ENCODE results near the gene ADAD2.

The ADAD2 gene

GRCh38 chr16:84144859-84145639, 45.9 kb upstream of the ADAD2 start, which contains the start of the genes DNAAF1 and HSDL1 (continued):
- TF ChIP-seq ZNF2 (tag by site-specific recombination; IDR thresholded peaks at IDR 0.05) = no peak
- no peak for TF ChIP-seq ZBTB11 (tag by site-specific recombination; conservative IDR thresholded peaks at IDR 0.05; ENCODE audit: low read depth)
- no peak for TF ChIP-seq ZNF404 (tag by site-specific recombination; IDR thresholded peaks at IDR 0.05)
- TF ChIP-seq SCRT2 (tag by site-specific recombination; IDR thresholded peaks at IDR 0.05) = peak; percentile 90
- TF ChIP-seq ZNF146 (tag by site-specific recombination; IDR thresholded peaks at IDR 0.05) = no peak
- TF ChIP-seq ZNF157 (tag by site-specific recombination; IDR thresholded peaks at IDR 0.05) = no peak
- TF ChIP-seq HOXD13 (CRISPR knock-in tag; IDR thresholded peaks at IDR 0.05; ENCODE audit: borderline replicate concordance) = no peak
- no peak for TF ChIP-seq ZNF76 (tag by site-specific recombination; IDR thresholded peaks at IDR 0.05; ENCODE audit: borderline replicate concordance, low read depth)
- no peak for TF ChIP-seq ZNF24 (tag by site-specific recombination; IDR thresholded peaks at IDR 0.05)
- TF ChIP-seq ZNF433 (tag by site-specific recombination; IDR thresholded peaks at IDR 0.05; ENCODE audit: low read depth) = no peak
- TF ChIP-seq ZNF366 (tag by site-specific recombination; conservative IDR thresholded peaks at IDR 0.05) = no peak
- TF ChIP-seq ZIC2 (tag by site-specific recombination; IDR thresholded peaks at IDR 0.05) = no peak
- no peak for TF ChIP-seq ZNF777 (tag by site-specific recombination; IDR thresholded peaks at IDR 0.05; ENCODE audit: borderline replicate concordance)
- no peak for TF ChIP-seq ZNF18 (tag by site-specific recombination; IDR thresholded peaks at IDR 0.05)
- TF ChIP-seq ZNF645 (tag by site-specific recombination; IDR thresholded peaks at IDR 0.05) = no peak
- TF ChIP-seq HOXA7 (CRISPR knock-in tag; IDR thresholded peaks at IDR 0.05; ENCODE audit: borderline replicate concordance) = no peak
- no peak for TF ChIP-seq ZNF426 (tag by site-specific recombination; IDR thresholded peaks at IDR 0.05)
- no peak for TF ChIP-seq ZNF571 (tag by site-specific recombination; IDR thresholded peaks at IDR 0.05)
- no peak for TF ChIP-seq ZNF19 (tag by site-specific recombination; IDR thresholded peaks at IDR 0.05; ENCODE audit: low read depth)
- TF ChIP-seq BCL6B (tag by site-specific recombination; IDR thresholded peaks at IDR 0.05) = no peak
- TF ChIP-seq, protein P1, sequence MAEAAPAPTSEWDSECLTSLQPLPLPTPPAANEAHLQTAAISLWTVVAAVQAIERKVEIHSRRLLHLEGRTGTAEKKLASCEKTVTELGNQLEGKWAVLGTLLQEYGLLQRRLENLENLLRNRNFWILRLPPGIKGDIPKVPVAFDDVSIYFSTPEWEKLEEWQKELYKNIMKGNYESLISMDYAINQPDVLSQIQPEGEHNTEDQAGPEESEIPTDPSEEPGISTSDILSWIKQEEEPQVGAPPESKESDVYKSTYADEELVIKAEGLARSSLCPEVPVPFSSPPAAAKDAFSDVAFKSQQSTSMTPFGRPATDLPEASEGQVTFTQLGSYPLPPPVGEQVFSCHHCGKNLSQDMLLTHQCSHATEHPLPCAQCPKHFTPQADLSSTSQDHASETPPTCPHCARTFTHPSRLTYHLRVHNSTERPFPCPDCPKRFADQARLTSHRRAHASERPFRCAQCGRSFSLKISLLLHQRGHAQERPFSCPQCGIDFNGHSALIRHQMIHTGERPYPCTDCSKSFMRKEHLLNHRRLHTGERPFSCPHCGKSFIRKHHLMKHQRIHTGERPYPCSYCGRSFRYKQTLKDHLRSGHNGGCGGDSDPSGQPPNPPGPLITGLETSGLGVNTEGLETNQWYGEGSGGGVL (tag by site-specific recombination; IDR thresholded peaks at IDR 0.05) = peak; percentile 3; the same call in 1 of the 2 replicates
- no peak for TF ChIP-seq KLF16 (tag by site-specific recombination; IDR thresholded peaks at IDR 0.05)
- TF ChIP-seq, protein P2, sequence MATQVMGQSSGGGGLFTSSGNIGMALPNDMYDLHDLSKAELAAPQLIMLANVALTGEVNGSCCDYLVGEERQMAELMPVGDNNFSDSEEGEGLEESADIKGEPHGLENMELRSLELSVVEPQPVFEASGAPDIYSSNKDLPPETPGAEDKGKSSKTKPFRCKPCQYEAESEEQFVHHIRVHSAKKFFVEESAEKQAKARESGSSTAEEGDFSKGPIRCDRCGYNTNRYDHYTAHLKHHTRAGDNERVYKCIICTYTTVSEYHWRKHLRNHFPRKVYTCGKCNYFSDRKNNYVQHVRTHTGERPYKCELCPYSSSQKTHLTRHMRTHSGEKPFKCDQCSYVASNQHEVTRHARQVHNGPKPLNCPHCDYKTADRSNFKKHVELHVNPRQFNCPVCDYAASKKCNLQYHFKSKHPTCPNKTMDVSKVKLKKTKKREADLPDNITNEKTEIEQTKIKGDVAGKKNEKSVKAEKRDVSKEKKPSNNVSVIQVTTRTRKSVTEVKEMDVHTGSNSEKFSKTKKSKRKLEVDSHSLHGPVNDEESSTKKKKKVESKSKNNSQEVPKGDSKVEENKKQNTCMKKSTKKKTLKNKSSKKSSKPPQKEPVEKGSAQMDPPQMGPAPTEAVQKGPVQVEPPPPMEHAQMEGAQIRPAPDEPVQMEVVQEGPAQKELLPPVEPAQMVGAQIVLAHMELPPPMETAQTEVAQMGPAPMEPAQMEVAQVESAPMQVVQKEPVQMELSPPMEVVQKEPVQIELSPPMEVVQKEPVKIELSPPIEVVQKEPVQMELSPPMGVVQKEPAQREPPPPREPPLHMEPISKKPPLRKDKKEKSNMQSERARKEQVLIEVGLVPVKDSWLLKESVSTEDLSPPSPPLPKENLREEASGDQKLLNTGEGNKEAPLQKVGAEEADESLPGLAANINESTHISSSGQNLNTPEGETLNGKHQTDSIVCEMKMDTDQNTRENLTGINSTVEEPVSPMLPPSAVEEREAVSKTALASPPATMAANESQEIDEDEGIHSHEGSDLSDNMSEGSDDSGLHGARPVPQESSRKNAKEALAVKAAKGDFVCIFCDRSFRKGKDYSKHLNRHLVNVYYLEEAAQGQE (tag by site-specific recombination; IDR thresholded peaks at IDR 0.05) = no peak
- TF ChIP-seq, protein P3, sequence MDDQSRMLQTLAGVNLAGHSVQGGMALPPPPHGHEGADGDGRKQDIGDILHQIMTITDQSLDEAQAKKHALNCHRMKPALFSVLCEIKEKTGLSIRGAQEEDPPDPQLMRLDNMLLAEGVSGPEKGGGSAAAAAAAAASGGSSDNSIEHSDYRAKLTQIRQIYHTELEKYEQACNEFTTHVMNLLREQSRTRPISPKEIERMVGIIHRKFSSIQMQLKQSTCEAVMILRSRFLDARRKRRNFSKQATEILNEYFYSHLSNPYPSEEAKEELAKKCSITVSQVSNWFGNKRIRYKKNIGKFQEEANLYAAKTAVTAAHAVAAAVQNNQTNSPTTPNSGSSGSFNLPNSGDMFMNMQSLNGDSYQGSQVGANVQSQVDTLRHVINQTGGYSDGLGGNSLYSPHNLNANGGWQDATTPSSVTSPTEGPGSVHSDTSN (CRISPR knock-in tag; IDR thresholded peaks at IDR 0.05) = no peak
- TF ChIP-seq ZNF184 (tag by site-specific recombination; IDR thresholded peaks at IDR 0.05) = no peak

Data from HEK293 (cell line).